HCT116 (cell line): ENCODE measurements around the gene JAG1.

Source experiments
- CEBPB ChIP-seq: IDR thresholded peaks from 2 replicates; pipeline ENCODE4 v1.6.1; 2012; ENCODE audit warnings: low read depth
- CTCF ChIP-seq, 3 experiments: fragments of 200-600 bp in 1 of 3; sonication (generic) in 1 of 3; IDR thresholded peaks in 2 of 3; conservative IDR thresholded peaks in 1 of 3; 2 replicates each; pipeline ENCODE4 v1.5.1; 2012 to 2017; ENCODE audit warnings: low read depth in 2 of 3, low read length in 2 of 3, antibody characterized with exemption in 1 of 3, borderline replicate concordance in 1 of 3, control low read depth in 1 of 3, mild to moderate bottlenecking in 1 of 3, mixed read lengths in 1 of 3, mixed run types in 1 of 3, moderate library complexity in 1 of 3; ENCODE audit not compliant: insufficient read depth in 1 of 3
- EGR1 ChIP-seq: IDR thresholded peaks from 2 replicates; pipeline ENCODE4 v1.6.1; 2012; ENCODE audit warnings: low read depth
- POLR2A ChIP-seq: IDR thresholded peaks from 2 replicates; pipeline ENCODE4 v1.7.0; 2011; ENCODE audit warnings: borderline replicate concordance; ENCODE audit not compliant: insufficient read depth, insufficient read length; ENCODE audit errors: extremely low read depth
- SP1 ChIP-seq: IDR thresholded peaks from 2 replicates; pipeline ENCODE4 v1.6.1; 2012; ENCODE audit warnings: low read depth
- YY1 ChIP-seq: IDR thresholded peaks from 2 replicates; pipeline ENCODE4 v1.6.1; 2011; ENCODE audit warnings: low read length, low read depth, moderate library complexity, mild to moderate bottlenecking; ENCODE audit not compliant: insufficient replicate concordance; ENCODE audit errors: extremely low read depth

- TF ChIP-seq CTCF (IDR thresholded peaks at IDR 0.05 in 2 of 3, conservative IDR thresholded peaks at IDR 0.05 in 1 of 3; ENCODE audit: borderline replicate concordance in 1 of 3, insufficient read depth in 1 of 3, low read depth in 2 of 3, low read length in 2 of 3) (no peak), POLR2A (no peak), CEBPB (no peak), YY1 (no peak), SP1 (no peak), EGR1 (no peak)
These were observed 27.8 kb downstream of the JAG1 start for GRCh38 chr20:10646006-10646405.
